CD4-positive, alpha-beta memory T cell (primary cell): ENCODE measurements around the gene DDX59. TPM values are rescaled to one million over a fixed set of nuclear protein-coding genes. Genes with fewer than 3 reads are reported as not detected.
"Not testable (repeated sequence)": the region's sequence is repeated elsewhere in the genome, so short reads cannot be mapped to it uniquely, and the experiment has no call there.

Source experiments
- CTCF ChIA-PET: fragments of 350-600 bp; sonication (Branson Sonifier 250); formaldehyde crosslinking; loops from one replicate; lab custom pipeline; 2021; ENCODE audit warnings: inconsistent platforms; ENCODE audit not compliant: partially characterized antibody; lab: Charles Lee
- POLR2A ChIA-PET: fragments of 350-600 bp; sonication (Branson Sonifier 250); formaldehyde crosslinking; loops from one replicate; lab custom pipeline; 2021; ENCODE audit not compliant: partially characterized antibody; lab: Charles Lee
- DNase-seq, 5 donors: peaks; one replicate each; pipeline versions ENCODE4 v3.0.0 to v3.0.0-alpha.2; 2020 to 2022; ENCODE audit warnings: mixed read lengths in 1 of 5
- H3K27ac ChIP-seq: one replicate; pipeline ENCODE4 v1.7.0; 2013; ENCODE audit warnings: low read depth, low read length
- H3K27me3 ChIP-seq: 2 replicates; pipeline ENCODE4 v1.7.0; 2013; ENCODE audit warnings: mild to moderate bottlenecking, low read length, moderate library complexity; ENCODE audit not compliant: insufficient read depth
- H3K36me3 ChIP-seq: 2 replicates; pipeline ENCODE4 v1.7.0; 2013; ENCODE audit warnings: mild to moderate bottlenecking, low read length, moderate library complexity; ENCODE audit not compliant: insufficient read depth
- H3K4me1 ChIP-seq: 2 replicates; pipeline ENCODE4 v1.7.0; 2013; ENCODE audit warnings: mild to moderate bottlenecking, low read length, moderate library complexity; ENCODE audit not compliant: insufficient read depth
- H3K4me3 ChIP-seq, 2 donors: one replicate each; pipeline ENCODE4 v1.7.0; 2013; ENCODE audit warnings: low read length in 2 of 2, mild to moderate bottlenecking in 1 of 2
- H3K9me3 ChIP-seq, 2 donors: one replicate each; pipeline ENCODE4 v1.7.0; 2013; ENCODE audit warnings: low read length in 2 of 2, control low read depth in 1 of 2; ENCODE audit not compliant: control insufficient read depth in 1 of 2
- H3K27ac Mint-ChIP-seq, 7 donors: one replicate each; pipeline ENCODE4 v1.8.0; 2020 to 2021; ENCODE audit warnings: mixed read lengths in 7 of 7, mild to moderate bottlenecking in 6 of 7, inconsistent platforms in 3 of 7, moderate library complexity in 3 of 7
- H3K27me3 Mint-ChIP-seq, 2 donors: one replicate each; pipeline ENCODE4 v1.8.0; 2020 to 2021; ENCODE audit warnings: mixed read lengths in 2 of 2
- H3K36me3 Mint-ChIP-seq, 2 donors: one replicate each; pipeline ENCODE4 v1.8.0; 2020 to 2021; ENCODE audit warnings: mixed read lengths in 2 of 2, inconsistent platforms in 1 of 2, mild to moderate bottlenecking in 1 of 2
- H3K4me1 Mint-ChIP-seq, 4 donors: one replicate each; pipeline ENCODE4 v1.8.0; 2020 to 2021; ENCODE audit warnings: mixed read lengths in 4 of 4, mild to moderate bottlenecking in 1 of 4
- H3K4me3 Mint-ChIP-seq, 8 donors: one replicate each; pipeline ENCODE4 v1.8.0; 2020 to 2021; ENCODE audit warnings: mixed read lengths in 8 of 8, mild to moderate bottlenecking in 7 of 8, moderate library complexity in 6 of 8, inconsistent platforms in 3 of 8
- H3K9me3 Mint-ChIP-seq, 8 donors: one replicate each; pipeline ENCODE4 v1.8.0; 2020 to 2021; ENCODE audit warnings: mixed read lengths in 8 of 8, mild to moderate bottlenecking in 5 of 8, inconsistent platforms in 3 of 8, moderate library complexity in 1 of 8
- intact Hi-C: fragments of 100-400 bp; cut with micrococcal nuclease; formaldehyde crosslinking; loops from one replicate; pipeline ENCODE4 v1.15.1; 2023
- polyA plus RNA-seq, 2 donors: library from polyadenylated mRNA; unstranded; fragments of 300-500 nt; fragmentation: Illumina TruSeq; gene quantifications; one replicate each; pipeline ENCODE4 v1.2.3, GENCODE V29; 2021
- total RNA-seq, 2 experiments: library from RNA; stranded (reverse); gene quantifications; one replicate each; pipeline ENCODE4 v1.2.3, GENCODE V29; 2021

DDX59 gene
- total and polyA plus RNA-seq, 4 experiments from 2014 or later: 18.2 to 37.5 (median 30.9) TPM

DNA sequence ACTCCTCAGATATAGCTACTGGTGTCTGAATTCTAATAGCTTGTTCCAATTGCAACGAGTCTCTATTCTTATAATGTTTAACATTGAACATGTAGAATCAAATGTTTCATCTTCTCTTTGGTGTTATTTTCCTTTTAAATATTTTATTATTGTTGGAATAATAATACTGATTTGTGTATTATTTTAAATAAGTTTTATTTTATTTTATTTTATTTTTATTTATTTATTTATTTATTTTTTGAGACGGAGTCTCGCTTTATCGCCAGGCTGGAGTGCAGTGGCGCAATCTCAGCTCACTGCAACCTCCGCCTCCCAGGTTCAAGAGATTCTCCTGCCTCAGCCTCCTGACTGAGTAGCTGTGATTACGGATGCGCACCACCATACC lies 39.2 kb downstream of the DDX59 start:
- intact Hi-C loops, POLR2A ChIA-PET, DNase-seq: not testable (repeated sequence)

DNA sequence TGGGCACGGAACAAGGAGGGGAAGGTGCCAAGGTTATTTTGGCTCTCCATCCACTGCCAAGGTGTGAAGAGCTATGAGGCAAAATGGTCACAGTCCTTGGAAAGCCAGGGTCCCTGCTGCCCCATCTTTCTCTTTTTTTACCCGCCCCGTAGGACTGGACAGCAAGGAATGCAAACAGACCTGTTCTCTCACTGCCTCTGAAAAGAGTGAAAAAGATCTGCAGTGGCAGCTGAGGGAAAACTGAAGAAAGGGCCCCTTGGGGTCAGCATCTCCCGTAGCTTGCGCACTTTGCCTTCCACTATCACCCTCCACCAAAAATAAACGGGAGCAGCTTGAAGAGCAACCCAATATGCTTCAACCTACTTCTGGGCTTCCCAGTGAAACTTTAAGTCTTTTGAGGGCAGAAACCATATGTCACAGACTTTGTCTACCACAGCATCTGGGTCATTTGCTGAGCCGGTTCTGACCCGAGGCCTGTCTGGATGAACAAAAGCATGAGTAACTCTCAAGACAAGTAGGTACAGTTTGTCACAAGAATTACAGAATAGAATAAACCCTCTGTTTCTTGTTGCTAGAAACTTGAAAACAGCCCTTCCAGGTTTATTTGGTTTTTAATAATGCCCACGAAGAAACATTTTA lies 39.7 kb downstream of the DDX59 start:
- Histone ChIP-seq H3K4me1 (peaks cover 16% of the 10 kb centered on the region), H3K36me3 (no peaks in the 10 kb centered on the region), H3K4me3 (no peak overlapping the region), H3K27me3 (no peaks in the 10 kb centered on the region), H3K9me3 (no peaks in the 10 kb centered on the region), H3K27ac (no peak overlapping the region)
- intact Hi-C loops: loop anchor here (10.0 kb wide), 2 partner anchors 115 to 485 kb away; partner anchors contain the start of gene CACNA1S
- ChIA-PET POLR2A (no interaction called here), CTCF (interaction anchor here (1.2 to 1.4 kb wide), 3 partner anchors 8 to 174 kb away, joined by 4 to 6 read pairs (median 4); no protein-coding TSS in a partner anchor)
- H3K27me3 Mint-ChIP-seq: no peaks in the 10 kb centered on the region
- peaks cover 15 to 20% (median 18%) of the 10 kb centered on the region in 4 donors for H3K4me1 Mint-ChIP-seq
- H3K9me3 Mint-ChIP-seq: no peaks in the 10 kb centered on the region
- no peak overlapping the region for H3K27ac Mint-ChIP-seq
- H3K36me3 Mint-ChIP-seq: no peaks in the 10 kb centered on the region
- no peak for DNase-seq
- no peak overlapping the region for H3K4me3 Mint-ChIP-seq

More for the DNA sequence above, 39.2 kb downstream of the DDX59 start:
- not testable (repeated sequence) for H3K9me3 ChIP-seq, H3K27ac Mint-ChIP-seq, H3K9me3 Mint-ChIP-seq, H3K4me3 Mint-ChIP-seq, H3K27me3 Mint-ChIP-seq, H3K27ac ChIP-seq, H3K27me3 ChIP-seq, H3K36me3 ChIP-seq, H3K4me3 ChIP-seq, H3K36me3 Mint-ChIP-seq
- CTCF ChIA-PET: interaction anchor here (1.3 to 1.4 kb wide), 2 partner anchors 8 to 172 kb away, joined by 4 to 6 read pairs; no protein-coding TSS in a partner anchor
- H3K4me1 ChIP-seq: peaks cover 16% of the 10 kb centered on the region
- H3K4me1 Mint-ChIP-seq: peaks cover 13 to 18% (median 14%) of the 10 kb centered on the region in 4 donors

DNA sequence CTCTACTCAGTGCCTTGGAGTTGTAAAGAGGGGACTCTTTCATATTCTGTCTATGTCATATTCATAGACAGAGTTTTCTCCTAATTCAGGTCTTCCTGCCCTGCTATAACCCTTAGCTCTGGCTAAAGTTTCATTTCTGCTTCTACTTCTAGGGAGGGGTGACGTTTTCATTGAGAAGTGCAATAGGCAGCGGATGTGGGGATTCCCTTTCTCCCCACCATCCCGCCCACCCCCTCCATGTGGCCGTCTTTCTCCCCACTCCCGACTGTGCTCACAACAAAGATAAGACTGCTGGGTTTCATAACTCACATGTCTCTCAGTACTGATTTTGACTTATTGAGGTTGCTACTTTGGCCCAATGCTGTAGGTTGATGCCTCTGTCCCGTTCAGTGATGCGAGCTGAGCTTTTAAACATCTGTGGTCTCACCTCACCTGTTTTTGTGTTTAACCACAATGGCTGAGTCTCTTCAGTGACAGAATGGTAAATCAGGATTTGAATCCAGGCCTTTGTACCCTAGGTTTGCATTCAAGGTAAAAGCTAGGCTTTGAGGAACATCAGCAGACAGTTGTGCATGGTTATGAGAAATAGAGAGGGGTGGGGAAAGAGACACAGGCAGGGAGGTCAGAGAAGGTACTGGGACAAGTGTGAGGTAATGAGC lies 41.4 kb downstream of the DDX59 start:
- H3K4me1 Mint-ChIP-seq: peaks cover 15 to 20% (median 18%) of the 10 kb centered on the region in 4 donors
- ChIA-PET POLR2A (interaction anchor here (1.5 kb wide), 1 partner anchor 41 kb away, joined by 6 read pairs; the partner anchor contains the start of gene DDX59), CTCF (interaction anchor here (1.2 to 2.0 kb wide), 3 partner anchors 70 to 177 kb away, joined by 3 to 9 read pairs (median 4); no protein-coding TSS in a partner anchor)
- Histone ChIP-seq H3K27me3 (no peaks in the 10 kb centered on the region), H3K9me3 (no peaks in the 10 kb centered on the region), H3K4me3 (peak overlapping the region in 1 of 2 donors; percentile 38), H3K4me1 (peaks cover 16% of the 10 kb centered on the region), H3K27ac (peak overlapping the region; percentile 30), H3K36me3 (no peaks in the 10 kb centered on the region)
- peak; percentile 14 to 57 (median 14) for DNase-seq
- peak overlapping the region in 7 of 8 donors; percentile 13 to 74 (median 66) for H3K4me3 Mint-ChIP-seq
- no peaks in the 10 kb centered on the region for H3K9me3 Mint-ChIP-seq
- H3K27me3 Mint-ChIP-seq: no peaks in the 10 kb centered on the region
- no peaks in the 10 kb centered on the region for H3K36me3 Mint-ChIP-seq
- peak overlapping the region; percentile 9 to 86 (median 43) for H3K27ac Mint-ChIP-seq
- intact Hi-C loops: loop anchor here (10.0 kb wide), 2 partner anchors 116 to 486 kb away; partner anchors contain the start of gene CACNA1S

DNA sequence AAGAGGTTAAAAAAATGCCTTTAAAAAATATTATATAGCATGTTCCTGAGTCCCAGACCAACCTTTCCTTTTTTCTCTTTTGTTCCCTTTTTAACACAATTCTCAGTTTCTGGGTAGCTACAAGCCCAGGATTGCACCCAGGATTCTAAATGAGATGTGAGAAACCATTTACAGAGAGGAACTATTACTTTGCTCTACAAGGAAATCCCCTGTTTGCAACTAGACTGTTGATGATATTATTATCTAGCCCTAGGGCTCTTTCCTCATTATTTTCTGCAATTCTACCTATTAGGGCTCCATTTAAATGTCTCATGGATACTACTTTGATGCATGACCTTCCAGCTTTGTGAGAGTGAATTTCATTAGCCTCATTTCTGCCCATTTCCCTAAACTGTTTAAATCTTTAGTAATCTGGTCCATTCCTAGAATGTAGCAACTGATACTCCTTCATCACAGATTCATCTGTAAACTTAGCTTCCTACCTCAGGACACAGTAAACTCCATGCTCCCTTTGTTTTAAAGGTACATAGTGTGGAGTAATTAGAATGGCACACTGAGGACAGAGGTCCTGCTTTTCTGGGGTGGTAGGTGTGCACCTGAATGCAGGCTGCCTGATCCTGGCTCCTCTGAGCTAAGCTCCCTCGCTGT lies 42.0 kb downstream of the DDX59 start:
- peak overlapping the region; percentile 32 to 86 (median 58) for H3K27ac Mint-ChIP-seq
- intact Hi-C loops: loop anchor here (10.0 kb wide), 2 partner anchors 117 to 487 kb away; partner anchors contain the start of gene CACNA1S

DNA sequence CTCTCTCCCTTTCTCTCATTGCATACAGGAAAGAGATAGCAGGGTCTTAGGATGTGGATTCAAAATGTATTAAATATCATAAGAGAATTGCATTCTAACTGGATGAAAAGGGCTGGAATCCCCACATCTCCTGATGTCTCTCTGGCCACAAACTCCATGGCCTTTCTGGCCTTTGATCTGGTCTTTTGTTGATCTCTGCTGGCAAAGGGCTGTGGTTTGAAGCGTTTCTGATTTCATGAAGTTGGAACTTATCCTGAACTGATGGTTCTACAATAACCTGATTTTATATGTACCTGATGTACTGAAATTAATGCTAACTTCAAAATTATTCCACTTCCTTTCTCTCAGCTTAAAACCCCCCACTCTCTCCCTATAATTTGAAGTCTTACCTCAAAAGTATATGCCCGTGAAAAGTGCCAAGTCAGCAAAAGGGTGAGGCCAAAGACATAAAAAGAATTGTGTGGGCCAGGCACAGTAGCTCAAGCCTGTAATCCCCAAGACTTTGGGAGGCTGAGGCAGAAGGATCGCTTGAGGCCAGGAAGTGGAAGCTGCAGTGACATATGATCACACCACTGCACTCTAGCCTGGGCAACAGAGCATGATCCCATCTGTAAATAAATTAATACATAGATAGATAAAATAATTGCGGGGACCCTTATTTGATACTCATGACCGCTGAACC lies 42.7 kb downstream of the DDX59 start:
- DNase-seq: no peak
- H3K4me1 ChIP-seq: peaks cover 19% of the 10 kb centered on the region
- ChIA-PET POLR2A (interaction anchor here (1.5 kb wide), 1 partner anchor 43 kb away, joined by 6 read pairs; the partner anchor contains the start of gene DDX59), CTCF (interaction anchor here (0.5 to 2.0 kb wide), 4 partner anchors 68 to 277 kb away, joined by 3 to 9 read pairs (median 4); no protein-coding TSS in a partner anchor)
- no peaks in the 10 kb centered on the region for H3K27me3 ChIP-seq
- H3K9me3 Mint-ChIP-seq: no peaks in the 10 kb centered on the region
- no peak overlapping the region for H3K27ac ChIP-seq
- H3K36me3 ChIP-seq: no peaks in the 10 kb centered on the region
- H3K36me3 Mint-ChIP-seq: no peaks in the 10 kb centered on the region
- intact Hi-C loops: loop anchor here (10.0 kb wide), 2 partner anchors 118 to 488 kb away; partner anchors contain the start of gene CACNA1S
- peaks cover 17 to 20% (median 18%) of the 10 kb centered on the region in 4 donors for H3K4me1 Mint-ChIP-seq
- H3K27me3 Mint-ChIP-seq: no peaks in the 10 kb centered on the region
- H3K27ac Mint-ChIP-seq: no peak overlapping the region
- no peak overlapping the region for H3K4me3 Mint-ChIP-seq
- no peak overlapping the region for H3K4me3 ChIP-seq
- no peaks in the 10 kb centered on the region for H3K9me3 ChIP-seq

More for the DNA sequence above, 42.0 kb downstream of the DDX59 start:
- CTCF ChIA-PET: interaction anchor here (1.2 to 2.0 kb wide), 3 partner anchors 69 to 177 kb away, joined by 3 to 9 read pairs (median 4); no protein-coding TSS in a partner anchor
- Mint-ChIP-seq H3K4me1 (peaks cover 15 to 20% (median 18%) of the 10 kb centered on the region in 4 donors), H3K27me3 (no peaks in the 10 kb centered on the region), H3K4me3 (peak overlapping the region in 7 of 8 donors; percentile 13 to 74 (median 66)), H3K9me3 (no peaks in the 10 kb centered on the region), H3K36me3 (no peaks in the 10 kb centered on the region)
- H3K9me3 ChIP-seq: no peaks in the 10 kb centered on the region
- H3K36me3 ChIP-seq: no peaks in the 10 kb centered on the region
- peaks cover 16% of the 10 kb centered on the region for H3K4me1 ChIP-seq
- H3K4me3 ChIP-seq: peak overlapping the region in 1 of 2 donors; percentile 38
- POLR2A ChIA-PET: interaction anchor here (1.5 kb wide), 1 partner anchor 42 kb away, joined by 6 read pairs; the partner anchor contains the start of gene DDX59
- DNase-seq: no peak
- peak overlapping the region; percentile 30 for H3K27ac ChIP-seq
- no peaks in the 10 kb centered on the region for H3K27me3 ChIP-seq

DNA sequence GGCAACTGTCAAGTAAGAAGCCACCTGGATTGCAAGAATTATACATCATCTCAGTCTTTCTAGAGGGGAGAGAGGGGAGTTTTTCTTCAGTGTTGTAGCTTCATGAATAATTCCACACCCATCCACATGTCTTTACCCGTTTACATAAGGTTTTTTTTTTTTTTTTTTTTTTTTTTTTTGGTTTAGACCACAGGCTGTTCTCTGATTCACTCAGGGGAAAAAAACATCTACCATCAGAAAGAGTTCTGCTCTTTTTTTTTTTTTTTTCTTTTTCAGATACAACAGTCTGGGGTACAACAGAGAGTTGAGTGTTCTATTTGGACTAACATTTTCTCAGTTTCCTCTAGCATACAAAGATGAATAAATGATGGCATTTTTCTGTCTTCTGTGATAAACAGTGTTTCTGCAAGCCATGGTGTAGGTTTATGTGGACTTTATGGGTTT lies 44.3 kb downstream of the DDX59 start:
- DNase-seq: no peak
- H3K36me3 ChIP-seq: no peaks in the 10 kb centered on the region
- intact Hi-C loops: loop anchor here (10.0 kb wide), 2 partner anchors 119 to 489 kb away; partner anchors contain the start of gene CACNA1S

More for the DNA sequence above, 44.3 kb downstream of the DDX59 start:
- ChIA-PET POLR2A (no interaction called here), CTCF (interaction anchor here (0.6 to 1.8 kb wide), 5 partner anchors 20 to 346 kb away, joined by 3 to 12 read pairs (median 3); no protein-coding TSS in a partner anchor)
- peak overlapping the region in 2 of 7 donors; percentile 55 to 57 for H3K27ac Mint-ChIP-seq
- Histone ChIP-seq H3K4me1 (peaks cover 31% of the 10 kb centered on the region), H3K27ac (no peak overlapping the region), H3K27me3 (no peaks in the 10 kb centered on the region), H3K4me3 (no peak overlapping the region), H3K9me3 (no peaks in the 10 kb centered on the region)
- H3K4me1 Mint-ChIP-seq: peaks cover 17 to 26% (median 24%) of the 10 kb centered on the region in 4 donors
- peaks cover 0 to 3% of the 10 kb centered on the region in 2 donors for H3K36me3 Mint-ChIP-seq
- no peaks in the 10 kb centered on the region for H3K9me3 Mint-ChIP-seq
- peak overlapping the region in 1 of 8 donors; percentile 0 for H3K4me3 Mint-ChIP-seq
- H3K27me3 Mint-ChIP-seq: no peaks in the 10 kb centered on the region
